NB4 (cell line): ENCODE results near the gene CASKIN2.
A peak's percentile ranks its signal among the peaks of the same experiment; 100 is the strongest.

ENCODE experiments used
- DNase-seq: peaks from one replicate; pipeline ENCODE4 v3.0.0; 2010; ENCODE audit warnings: low read depth
- H3K4me3 ChIP-seq: one replicate; pipeline ENCODE4 v1.5.1; 2011; ENCODE audit warnings: mild to moderate bottlenecking, low read depth, low read length, moderate library complexity
- MYC ChIP-seq: IDR thresholded peaks from 2 replicates; pipeline ENCODE4 v1.6.1; 2011; ENCODE audit warnings: low read depth, low read length
- POLR2A ChIP-seq: IDR thresholded peaks from 2 replicates; pipeline ENCODE4 v1.6.1; 2011; ENCODE audit warnings: mild to moderate bottlenecking; ENCODE audit not compliant: insufficient read length; ENCODE audit errors: extremely low read depth
- TF ChIP-seq, protein P1 (sequence below): IDR thresholded peaks from one replicate; pipeline ENCODE4 v1.5.1; 2012; ENCODE audit warnings: low read depth, low read length
- TF ChIP-seq, protein P2 (sequence below): IDR thresholded peaks from 2 replicates; pipeline ENCODE4 v1.6.1; 2011; ENCODE audit warnings: low read depth, low read length

Gene CASKIN2

DNA sequence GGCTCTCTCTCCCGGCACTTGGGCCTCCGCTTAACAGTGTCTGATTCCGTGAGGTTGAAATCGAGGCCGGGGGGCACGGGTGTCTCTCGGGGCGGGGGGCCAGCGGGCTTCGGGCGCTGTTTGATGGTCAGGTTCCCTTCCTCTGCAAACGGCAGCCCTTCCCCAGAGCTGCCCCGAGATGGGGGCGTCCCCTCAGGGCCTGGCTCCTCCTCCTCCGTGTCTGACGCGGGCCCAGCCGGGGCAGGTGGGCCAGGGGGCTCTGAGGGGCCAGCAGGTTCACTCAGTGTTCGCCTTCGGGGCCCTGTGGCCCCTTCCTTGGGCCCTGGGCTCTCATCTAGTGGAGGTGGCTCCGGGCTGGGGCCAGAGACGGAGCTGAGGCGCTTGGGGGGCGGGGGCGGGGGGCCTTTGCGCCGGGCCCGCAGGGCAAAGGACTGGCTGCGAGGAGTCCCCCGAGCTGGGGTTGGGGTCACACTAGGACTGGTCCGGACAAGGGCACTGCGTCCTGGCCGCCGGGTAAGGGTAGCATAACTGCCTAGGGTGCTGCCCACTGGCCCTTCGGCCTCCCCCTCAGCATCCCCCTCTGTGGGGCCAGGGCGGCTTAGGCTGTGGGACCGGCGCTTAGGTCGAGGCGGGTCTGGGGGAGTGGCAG is 13.1 kb downstream of the CASKIN2 start:
- TF ChIP-seq MYC (no peak), POLR2A (no peak)
- TF ChIP-seq, protein P1, sequence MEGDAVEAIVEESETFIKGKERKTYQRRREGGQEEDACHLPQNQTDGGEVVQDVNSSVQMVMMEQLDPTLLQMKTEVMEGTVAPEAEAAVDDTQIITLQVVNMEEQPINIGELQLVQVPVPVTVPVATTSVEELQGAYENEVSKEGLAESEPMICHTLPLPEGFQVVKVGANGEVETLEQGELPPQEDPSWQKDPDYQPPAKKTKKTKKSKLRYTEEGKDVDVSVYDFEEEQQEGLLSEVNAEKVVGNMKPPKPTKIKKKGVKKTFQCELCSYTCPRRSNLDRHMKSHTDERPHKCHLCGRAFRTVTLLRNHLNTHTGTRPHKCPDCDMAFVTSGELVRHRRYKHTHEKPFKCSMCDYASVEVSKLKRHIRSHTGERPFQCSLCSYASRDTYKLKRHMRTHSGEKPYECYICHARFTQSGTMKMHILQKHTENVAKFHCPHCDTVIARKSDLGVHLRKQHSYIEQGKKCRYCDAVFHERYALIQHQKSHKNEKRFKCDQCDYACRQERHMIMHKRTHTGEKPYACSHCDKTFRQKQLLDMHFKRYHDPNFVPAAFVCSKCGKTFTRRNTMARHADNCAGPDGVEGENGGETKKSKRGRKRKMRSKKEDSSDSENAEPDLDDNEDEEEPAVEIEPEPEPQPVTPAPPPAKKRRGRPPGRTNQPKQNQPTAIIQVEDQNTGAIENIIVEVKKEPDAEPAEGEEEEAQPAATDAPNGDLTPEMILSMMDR = no peak
- no peak for DNase-seq
- H3K4me3 ChIP-seq = no peak overlapping the region

DNA sequence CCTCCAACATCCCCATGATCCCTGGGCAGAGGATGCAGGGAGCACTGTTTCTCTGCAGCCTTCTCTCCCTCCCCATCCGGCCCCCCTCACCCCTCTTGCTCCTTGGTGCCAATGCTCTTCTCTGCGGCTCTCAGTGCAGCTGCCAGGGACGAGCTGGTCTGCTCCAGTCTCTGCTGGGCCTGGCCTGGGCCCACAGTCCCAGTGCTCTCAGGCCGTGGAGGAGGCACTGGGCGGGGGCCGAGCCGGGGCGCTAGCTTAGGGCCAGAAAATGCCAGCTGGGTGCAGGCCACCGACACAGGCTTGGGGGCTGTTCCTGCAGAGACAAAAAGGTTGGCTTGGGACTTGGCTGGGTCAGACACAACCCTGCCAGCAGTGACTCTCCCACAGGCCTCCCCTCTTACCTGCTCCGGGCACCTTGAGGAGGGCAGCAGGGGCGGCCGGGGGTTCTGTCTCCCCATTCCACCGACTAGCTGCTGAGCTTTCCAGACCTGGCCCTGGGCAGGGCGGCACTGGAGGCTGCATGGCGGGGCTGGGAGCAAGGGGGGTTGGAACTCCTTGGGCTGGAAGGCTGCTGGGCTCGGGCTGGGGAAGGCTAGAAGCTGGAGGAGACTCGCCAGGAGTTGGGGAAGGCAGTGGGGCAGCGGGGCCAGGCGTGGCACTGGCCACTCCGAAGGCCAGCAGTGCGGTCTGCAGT is 13.8 kb downstream of the CASKIN2 start:
- DNase-seq = no peak
- H3K4me3 ChIP-seq = no peak overlapping the region
- TF ChIP-seq, protein P1 = no peak
- TF ChIP-seq MYC (no peak), POLR2A (no peak)
- TF ChIP-seq, protein P2, sequence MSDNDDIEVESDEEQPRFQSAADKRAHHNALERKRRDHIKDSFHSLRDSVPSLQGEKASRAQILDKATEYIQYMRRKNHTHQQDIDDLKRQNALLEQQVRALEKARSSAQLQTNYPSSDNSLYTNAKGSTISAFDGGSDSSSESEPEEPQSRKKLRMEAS = no peak

DNA sequence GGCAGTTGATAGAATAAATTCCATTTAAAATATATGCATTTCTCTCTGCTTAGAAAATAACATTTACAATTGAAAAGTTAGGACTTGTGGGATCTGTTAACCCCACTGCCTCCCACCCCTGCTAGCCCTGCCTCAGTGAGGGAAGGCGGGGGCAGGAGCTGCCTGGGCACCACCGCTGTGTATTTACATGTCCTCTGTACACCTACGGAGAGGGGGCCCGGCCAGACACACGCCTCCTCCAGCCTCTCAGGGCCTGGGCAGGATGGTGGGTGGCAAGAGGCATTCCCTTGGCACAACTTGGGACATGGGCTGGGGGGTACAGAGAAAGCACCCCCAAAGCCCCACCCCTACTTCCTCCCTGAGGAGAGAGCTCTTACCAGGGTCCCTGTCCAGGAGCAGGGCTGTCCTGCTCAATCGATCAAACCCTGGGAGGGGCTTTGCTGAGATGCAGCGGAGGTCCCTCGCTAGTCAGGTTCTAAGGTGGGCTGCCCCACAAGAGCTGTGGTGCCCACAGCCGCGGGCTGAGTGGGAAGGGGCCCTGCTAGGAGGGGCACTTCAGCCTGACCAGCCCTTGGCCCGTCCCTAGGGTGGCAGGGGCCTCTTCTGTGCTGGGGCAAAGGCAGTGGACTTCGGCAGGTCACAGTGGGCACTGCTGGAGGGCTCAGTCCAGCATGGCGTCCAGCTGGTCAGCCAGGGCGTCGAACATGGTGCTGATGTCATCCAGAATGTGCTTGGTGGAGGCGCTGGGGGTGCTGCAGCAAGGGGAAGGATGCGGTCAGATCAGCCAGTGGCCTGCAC is 14.7 kb downstream of the CASKIN2 start:
- TF ChIP-seq, protein P1 = no peak
- no peak for DNase-seq
- H3K4me3 ChIP-seq = no peak overlapping the region

DNA sequence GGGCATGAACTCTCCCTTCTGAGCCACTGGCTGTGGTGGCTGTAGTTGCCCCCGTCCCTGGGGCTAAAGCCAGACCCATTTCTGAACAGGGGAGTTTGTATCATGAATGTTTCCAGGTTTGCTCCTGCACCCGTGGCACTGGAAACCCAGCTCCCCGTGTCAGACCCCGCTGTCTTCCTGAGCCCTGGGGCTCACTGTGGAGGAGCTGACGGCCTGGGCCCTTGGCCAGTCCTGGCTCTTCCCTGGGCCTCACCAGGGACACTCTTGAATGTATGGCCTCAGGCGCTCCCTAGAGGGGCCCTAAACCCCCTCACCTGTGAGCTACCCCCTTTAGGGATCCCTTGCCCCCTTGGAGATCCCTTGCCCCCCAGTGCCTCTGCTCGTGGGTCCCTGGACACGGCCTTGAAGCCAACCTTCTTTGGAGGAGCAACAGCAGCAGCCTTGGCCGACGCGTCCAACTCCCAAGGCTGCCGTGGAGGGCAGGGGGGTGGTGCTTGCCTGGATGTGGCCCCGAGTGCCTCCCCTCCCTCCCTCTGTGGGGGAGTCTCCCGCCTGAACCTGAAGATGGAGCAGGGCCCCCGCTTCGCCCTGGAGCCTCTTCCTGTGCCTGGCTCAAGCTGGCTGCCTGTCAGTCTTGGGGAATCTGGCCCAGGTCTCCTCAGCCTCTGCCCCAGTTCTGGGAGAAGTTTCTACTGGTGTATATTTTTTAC is 15.9 kb downstream of the CASKIN2 start:
- peak; percentile 28 for DNase-seq
- no peak overlapping the region for H3K4me3 ChIP-seq
- no peak for TF ChIP-seq POLR2A
- TF ChIP-seq MYC = no peak
- TF ChIP-seq, protein P2 = no peak
- TF ChIP-seq, protein P1 = no peak

DNA sequence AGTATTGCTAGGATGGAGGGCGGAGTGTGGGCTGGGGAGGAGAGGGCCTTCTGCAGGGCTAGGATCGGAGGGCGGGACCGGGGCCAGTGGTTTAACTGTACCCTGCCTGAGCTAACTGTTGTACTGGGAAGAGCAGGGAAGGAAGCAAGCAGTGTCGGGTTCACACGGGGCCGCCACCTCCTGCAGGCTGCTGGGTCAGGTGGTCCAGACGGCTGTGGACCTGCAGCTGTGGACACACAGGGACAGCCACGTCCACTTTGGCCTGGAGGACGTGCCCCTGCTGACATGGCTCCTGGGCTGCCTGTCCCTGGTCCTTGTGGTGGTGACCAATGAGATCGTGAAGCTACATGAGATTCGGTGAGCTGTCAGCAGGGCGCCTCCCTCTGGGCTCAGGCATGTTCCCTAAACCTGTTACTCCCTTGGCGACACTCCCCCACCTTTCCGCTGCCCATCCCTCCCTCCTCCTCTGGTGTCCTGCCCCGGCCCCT is 16.6 kb downstream of the CASKIN2 start:
- no peak for TF ChIP-seq MYC
- no peak for TF ChIP-seq POLR2A
- TF ChIP-seq, protein P2 = no peak
- TF ChIP-seq, protein P1 = no peak
- no peak overlapping the region for H3K4me3 ChIP-seq
- peak; percentile 22 for DNase-seq
